Measurements from ENCODE around the gene CMSS1.

The CMSS1 gene

GRCh38 chr3:100122321-100122720 lies 304.7 kb downstream of the CMSS1 start:
- no peak for DNase-seq

DNA sequence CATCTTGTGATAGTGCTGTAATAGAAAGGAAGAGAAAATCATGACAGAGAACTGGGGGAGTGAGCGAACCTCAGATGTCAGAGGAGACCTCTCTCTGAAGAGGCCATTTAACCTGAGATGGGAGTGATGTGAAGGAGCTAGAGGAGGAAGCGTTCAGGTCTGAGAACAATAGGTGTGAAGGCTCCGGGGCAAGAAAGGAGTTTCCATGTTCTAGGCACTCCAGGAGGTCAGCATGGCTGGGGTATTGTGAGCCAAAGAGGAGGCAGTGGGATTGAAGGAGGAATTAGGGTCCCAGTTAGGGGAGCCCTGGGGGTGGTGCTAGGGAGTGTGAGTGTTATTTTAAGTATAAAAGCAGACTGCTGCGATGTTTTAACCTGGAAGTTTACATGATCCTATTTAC lies 305.4 kb downstream of the CMSS1 start:
- no peak for DNase-seq

- DNase-seq: no peak
Measured at GRCh38 chr3:100124201-100124761, 306.6 kb downstream of the CMSS1 start.

DNA sequence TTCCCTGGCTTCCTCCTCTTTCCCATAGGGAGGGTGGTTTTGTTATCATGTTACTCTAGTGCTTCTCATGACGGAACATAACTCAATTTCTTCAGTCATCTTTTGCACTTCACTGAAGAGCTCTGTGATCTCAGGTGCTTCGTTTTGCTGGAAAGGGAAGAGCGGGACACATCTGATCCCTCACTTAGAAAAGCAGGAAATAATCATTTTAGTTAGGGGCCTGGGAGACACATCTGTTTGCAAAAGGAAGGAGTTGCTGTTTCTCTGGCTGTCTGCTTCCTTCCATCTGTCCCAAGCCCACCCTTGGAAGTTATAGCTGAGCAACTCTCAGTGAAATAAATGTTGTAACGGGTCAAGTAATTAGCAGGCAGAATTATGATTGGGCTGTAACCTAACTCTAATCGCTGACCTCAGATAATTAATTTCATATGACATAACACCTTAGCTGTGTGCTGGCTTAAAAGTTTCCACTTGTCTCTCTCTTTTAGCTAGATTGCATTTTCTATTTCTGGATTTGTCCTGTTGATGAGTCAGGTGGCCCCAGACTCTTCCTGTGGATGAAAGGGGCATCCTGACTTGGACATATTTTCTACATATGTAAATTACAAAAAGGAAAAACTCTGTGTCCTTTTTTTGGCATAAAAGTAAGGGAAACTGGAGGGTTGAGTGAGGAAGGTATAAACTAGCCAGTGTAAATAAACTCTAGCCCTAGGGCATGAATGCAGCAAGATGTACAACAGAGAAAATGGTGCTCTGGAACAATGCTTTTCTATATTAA lies 307.7 kb downstream of the CMSS1 start:
- no peak for DNase-seq

DNA sequence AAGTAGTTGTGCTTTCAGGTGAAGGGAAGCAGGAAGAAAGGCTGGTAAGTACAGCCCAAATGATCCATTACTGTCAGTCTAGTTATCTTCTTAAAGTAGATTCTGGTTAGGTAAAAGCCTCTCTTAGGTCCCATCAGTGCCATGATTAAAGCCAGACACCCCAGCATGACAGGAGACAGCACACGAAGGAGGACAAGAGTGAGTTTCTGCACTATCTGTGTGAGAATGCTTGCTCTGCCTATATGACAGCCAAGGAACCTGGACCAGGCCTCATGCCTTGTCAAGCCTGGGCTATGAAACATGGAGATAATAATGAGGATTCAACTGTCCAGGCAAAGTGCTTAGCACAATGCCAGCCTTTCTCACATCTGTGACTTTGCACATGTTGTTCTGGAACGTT lies 310.1 kb downstream of the CMSS1 start:
- DNase-seq: no peak

DNA sequence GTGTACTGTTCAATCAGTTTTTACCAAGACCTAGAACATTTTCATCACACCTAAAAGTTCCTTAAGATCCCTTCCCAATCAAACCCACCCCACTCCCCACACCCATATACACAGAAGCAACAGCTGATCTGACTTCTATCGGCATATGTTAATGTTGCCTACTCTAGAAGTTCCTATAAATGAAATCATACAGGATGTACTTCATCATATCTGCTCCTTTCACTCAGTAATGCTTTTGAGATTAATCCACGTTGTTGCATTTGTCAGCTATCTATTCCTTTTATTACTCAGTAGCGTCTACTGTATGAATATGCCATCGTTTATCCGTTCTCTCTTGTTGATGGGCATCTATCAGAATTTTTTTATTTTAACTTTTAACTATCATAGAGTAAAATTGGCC lies 310.9 kb downstream of the CMSS1 start:
- DNase-seq: no peak

- DNase-seq: no peak
Measured at GRCh38 chr3:100129941-100130340, 312.3 kb downstream of the CMSS1 start.

GRCh38 chr3:100131241-100131640 lies 313.6 kb downstream of the CMSS1 start:
- DNase-seq: no peak

- DNase-seq: no peak
Measured at GRCh38 chr3:100136921-100137320, 319.3 kb downstream of the CMSS1 start.

GRCh38 chr3:100140976-100141375 lies 323.3 kb downstream of the CMSS1 start:
- no peak for DNase-seq

DNA sequence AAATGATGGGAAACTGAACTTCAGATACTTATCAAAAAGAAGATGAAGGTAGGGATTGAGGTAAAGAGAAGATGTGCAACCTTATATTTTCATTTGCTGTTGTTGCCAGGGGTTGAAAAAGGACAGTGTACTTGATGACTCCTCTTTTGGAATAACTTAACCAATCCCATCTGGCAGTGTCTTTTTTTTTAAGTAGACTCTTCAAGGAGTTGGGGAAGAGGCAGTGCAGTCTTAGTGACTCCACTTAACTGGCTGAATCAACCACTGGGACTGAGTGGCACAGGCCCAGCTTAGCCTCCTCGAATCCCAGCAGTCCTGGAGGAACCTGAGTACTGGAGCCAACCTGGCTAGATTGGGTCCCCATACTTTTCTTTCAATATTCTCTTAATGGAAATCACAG lies 323.9 kb downstream of the CMSS1 start:
- DNase-seq: no peak

GRCh38 chr3:100144255-100144866 lies 326.7 kb downstream of the CMSS1 start:
- DNase-seq: no peak

GRCh38 chr3:100149130-100149529 lies 331.5 kb downstream of the CMSS1 start:
- no peak for DNase-seq

DNA sequence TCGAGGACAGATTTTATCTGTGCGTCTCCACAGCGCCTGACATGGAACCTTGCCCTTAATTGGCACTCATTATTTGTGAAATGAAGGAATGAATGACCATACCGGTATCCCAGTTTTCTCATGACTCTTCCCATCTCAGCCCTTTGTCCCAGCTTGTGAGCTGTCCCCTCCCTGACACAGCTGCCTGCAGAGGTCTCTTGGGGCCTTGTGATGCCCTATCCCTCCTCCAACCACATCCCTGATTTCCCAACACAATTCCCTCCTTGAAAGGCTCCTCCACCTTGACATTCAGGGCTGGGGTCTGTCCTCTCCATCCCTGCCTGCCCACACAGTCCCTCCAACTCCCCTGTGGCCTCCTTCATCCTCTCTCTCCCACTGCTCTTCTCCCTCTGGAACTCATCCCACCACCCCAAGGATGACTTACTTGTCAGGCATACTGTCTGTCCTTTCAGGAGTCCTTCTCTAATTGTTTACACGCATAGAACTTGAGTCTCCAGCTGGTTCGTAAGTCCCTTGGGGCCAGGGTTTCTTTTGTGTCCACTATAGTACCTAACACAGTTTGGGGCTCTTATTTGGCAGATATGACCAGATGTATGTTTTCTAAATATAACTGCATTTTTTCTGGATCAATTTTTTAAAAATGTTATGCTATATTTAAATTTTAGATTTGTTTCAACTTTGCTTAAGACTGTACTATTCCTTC lies 332.2 kb downstream of the CMSS1 start:
- DNase-seq: no peak

DNA sequence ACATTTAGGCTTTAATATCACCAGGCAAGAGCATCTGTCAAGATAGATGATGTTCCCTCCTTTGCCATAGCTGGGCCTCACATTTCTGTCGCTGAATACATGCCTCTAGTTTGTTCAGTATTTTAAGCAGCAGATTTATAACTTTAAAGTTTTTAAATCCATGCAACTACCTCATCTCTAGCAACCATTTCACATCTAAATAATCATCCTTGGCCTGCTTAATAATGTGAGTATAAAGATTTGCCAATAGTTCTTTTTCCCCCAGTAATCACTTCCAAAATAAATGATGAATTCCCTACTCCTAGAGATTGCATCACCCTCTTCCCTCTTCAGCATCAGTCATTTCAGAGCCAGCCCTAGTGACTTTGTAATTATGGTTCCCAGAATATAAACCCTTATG lies 332.8 kb downstream of the CMSS1 start:
- no peak for DNase-seq

- no peak for DNase-seq
Measured at GRCh38 chr3:100151024-100151707, 333.5 kb downstream of the CMSS1 start.

GRCh38 chr3:100154171-100154570 lies 336.5 kb downstream of the CMSS1 start:
- no peak for DNase-seq

GRCh38 chr3:100155128-100155527 lies 337.5 kb downstream of the CMSS1 start:
- DNase-seq: no peak

- DNase-seq: no peak
Measured at GRCh38 chr3:100155590-100155989, 337.9 kb downstream of the CMSS1 start.

GRCh38 chr3:100157685-100158084 lies 340.0 kb downstream of the CMSS1 start:
- DNase-seq: no peak

- DNase-seq: no peak
Measured at GRCh38 chr3:100158918-100159330, 341.3 kb downstream of the CMSS1 start.

DNA sequence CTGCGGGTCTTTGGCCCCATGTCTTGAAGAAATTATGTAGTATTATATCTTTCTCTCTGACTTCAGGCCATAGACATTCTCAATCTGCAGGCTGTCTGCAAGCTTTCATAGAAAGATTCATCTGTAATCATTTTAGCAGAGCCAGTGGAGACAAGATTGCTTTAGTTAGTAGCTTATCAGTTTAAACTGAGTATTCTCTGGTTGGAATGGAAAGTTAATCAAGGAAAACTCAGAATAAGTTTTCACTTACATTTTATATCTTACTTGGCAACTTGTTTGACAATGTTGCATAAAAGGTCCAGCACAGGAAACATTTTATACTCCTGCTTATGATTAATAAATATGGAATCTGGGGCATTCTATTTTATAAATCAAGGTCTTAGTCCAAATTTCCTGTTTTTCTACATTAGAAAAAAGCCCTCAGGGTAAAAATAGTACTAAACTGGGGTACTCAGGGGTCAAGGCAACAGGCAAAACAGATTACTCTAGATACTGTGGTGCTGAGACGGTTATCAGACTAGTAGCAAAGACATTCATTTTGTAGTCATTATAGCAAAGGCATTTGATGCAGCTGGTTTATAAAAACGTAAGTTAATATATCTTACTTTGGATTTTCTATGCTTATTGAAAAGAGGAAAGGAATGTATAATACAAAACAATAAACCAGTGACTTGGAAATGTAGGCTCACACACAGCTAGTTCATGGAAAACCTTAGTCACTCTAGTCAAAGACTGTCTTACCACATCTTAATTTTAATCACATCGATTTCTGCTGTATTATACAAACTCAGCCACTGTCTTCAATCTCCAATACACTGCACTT lies 341.9 kb downstream of the CMSS1 start:
- DNase-seq: no peak
